HEK293 (cell line): ENCODE results near the gene ZNF773.

ENCODE experiments used
- CTCF ChIA-PET: fragments of 350-600 bp; formaldehyde crosslinking; extraction: SDS; loops from one replicate; lab custom pipeline; 2021; ENCODE audit warnings: antibody characterized with exemption; lab: Yijun Ruan, JAX
- POLR2A ChIA-PET: fragments of 300-600 bp; formaldehyde crosslinking; extraction: SDS; loops from one replicate; lab custom pipeline; 2020; ENCODE audit warnings: antibody characterized with exemption, inconsistent platforms; lab: Yijun Ruan, JAX
- H3K27ac ChIP-seq: fragments of 200-500 bp; sonication (Bioruptor generic); 2 replicates; pipeline ENCODE4 v1.5.1; 2014; ENCODE audit warnings: low read depth, low read length, control low read depth, inconsistent platforms; ENCODE audit errors: extremely low read depth
- H3K36me3 ChIP-seq, 2 experiments: fragments of 200-500 bp in 1 of 2; sonication (Bioruptor generic) in 1 of 2; 1 replicate in 1 of 2; 2 replicates in 1 of 2; pipeline ENCODE4 v1.5.1; 2014 to 2017; ENCODE audit warnings: inconsistent platforms in 2 of 2, low read length in 2 of 2; ENCODE audit not compliant: control insufficient read depth in 2 of 2, insufficient read depth in 1 of 2
- H3K4me1 ChIP-seq: fragments of 200-500 bp; sonication (Bioruptor generic); 2 replicates; pipeline ENCODE4 v1.5.1; 2014; ENCODE audit warnings: mild to moderate bottlenecking, low read length, inconsistent platforms; ENCODE audit not compliant: control insufficient read depth, insufficient read depth
- H3K4me3 ChIP-seq: 2 replicates; pipeline ENCODE4 v1.5.1; 2011; ENCODE audit warnings: low read depth, mild to moderate bottlenecking, control low read depth, low read length, moderate library complexity
- H3K9me3 ChIP-seq: fragments of 200-500 bp; sonication (Bioruptor generic); 2 replicates; pipeline ENCODE4 v1.5.1; 2014; ENCODE audit warnings: low read depth, low read length, inconsistent platforms; ENCODE audit not compliant: control insufficient read depth, insufficient read depth
- KLF1 ChIP-seq: fragments of 450-650 bp; formaldehyde crosslinking; IDR thresholded peaks from 2 replicates; pipeline ENCODE4 v1.5.1; 2016; ENCODE audit warnings: missing biosample characterization, missing genetic modification characterization
- KLF9 ChIP-seq: fragments of 450-650 bp; formaldehyde crosslinking; IDR thresholded peaks from 2 replicates; pipeline ENCODE4 v1.5.1; 2016; ENCODE audit warnings: missing biosample characterization, missing genetic modification characterization, low read depth
- SALL2 ChIP-seq: fragments of 450-650 bp; formaldehyde crosslinking; IDR thresholded peaks from 2 replicates; pipeline ENCODE4 v1.5.0; 2017; ENCODE audit warnings: missing biosample characterization, mild to moderate bottlenecking, missing genetic modification characterization, borderline replicate concordance
- SETDB1 ChIP-seq: IDR thresholded peaks from one replicate; pipeline ENCODE4 v1.6.1; 2017; ENCODE audit warnings: mild to moderate bottlenecking, low read length, moderate library complexity, mixed read lengths; ENCODE audit not compliant: insufficient read length
- SP7 ChIP-seq: fragments of 450-650 bp; formaldehyde crosslinking; IDR thresholded peaks from 2 replicates; pipeline ENCODE4 v1.5.1; 2016; ENCODE audit warnings: missing biosample characterization, missing genetic modification characterization
- ZBTB8A ChIP-seq: fragments of 450-650 bp; formaldehyde crosslinking; IDR thresholded peaks from 2 replicates; pipeline ENCODE4 v1.5.1; 2016; ENCODE audit warnings: missing biosample characterization, missing genetic modification characterization
- ZNF112 ChIP-seq: fragments of 450-650 bp; formaldehyde crosslinking; IDR thresholded peaks from 2 replicates; pipeline ENCODE4 v1.5.0; 2017; ENCODE audit warnings: missing biosample characterization, missing genetic modification characterization
- ZNF138 ChIP-seq: fragments of 450-650 bp; formaldehyde crosslinking; IDR thresholded peaks from 2 replicates; pipeline ENCODE4 v1.5.1; 2016; ENCODE audit warnings: missing biosample characterization, missing genetic modification characterization, borderline replicate concordance
- ZNF140 ChIP-seq: fragments of 450-650 bp; formaldehyde crosslinking; IDR thresholded peaks from 2 replicates; pipeline ENCODE4 v1.5.1; 2016; ENCODE audit warnings: missing biosample characterization, missing genetic modification characterization
- ZNF239 ChIP-seq: fragments of 450-650 bp; formaldehyde crosslinking; IDR thresholded peaks from 2 replicates; pipeline ENCODE4 v1.5.1; 2016; ENCODE audit warnings: missing biosample characterization, missing genetic modification characterization
- ZNF274 ChIP-seq, 2 experiments: fragments of 200-500 bp in 1 of 2; fragments of 450-650 bp in 1 of 2; sonication (Bioruptor generic) in 1 of 2; formaldehyde crosslinking in 1 of 2; IDR thresholded peaks; 2 replicates each; pipeline versions ENCODE4 v1.5.1 to v1.6.1; 2014 to 2016; ENCODE audit warnings: borderline replicate concordance in 1 of 2, inconsistent platforms in 1 of 2, low read length in 1 of 2, missing biosample characterization in 1 of 2, missing genetic modification characterization in 1 of 2
- ZNF529 ChIP-seq: fragments of 450-650 bp; formaldehyde crosslinking; IDR thresholded peaks from 2 replicates; pipeline ENCODE4 v1.5.1; 2017; ENCODE audit warnings: missing genetic modification characterization, missing biosample characterization; ENCODE audit not compliant: insufficient replicate concordance
- ZNF585B ChIP-seq: fragments of 450-650 bp; formaldehyde crosslinking; IDR thresholded peaks from 2 replicates; pipeline ENCODE4 v1.5.1; 2016; ENCODE audit warnings: missing biosample characterization, missing genetic modification characterization
- ZNF629 ChIP-seq: fragments of 450-650 bp; formaldehyde crosslinking; IDR thresholded peaks from 2 replicates; pipeline ENCODE4 v1.5.1; 2017; ENCODE audit warnings: missing biosample characterization, missing genetic modification characterization
- ZNF670 ChIP-seq: fragments of 450-650 bp; formaldehyde crosslinking; IDR thresholded peaks from 2 replicates; pipeline ENCODE4 v1.5.1; 2016; ENCODE audit warnings: missing biosample characterization, missing genetic modification characterization, low read depth
- ZNF792 ChIP-seq: fragments of 450-650 bp; formaldehyde crosslinking; IDR thresholded peaks from 2 replicates; pipeline ENCODE4 v1.5.1; 2016; ENCODE audit warnings: missing biosample characterization, missing genetic modification characterization
- ZNF830 ChIP-seq: fragments of 450-650 bp; IDR thresholded peaks from 2 replicates; pipeline ENCODE4 v1.5.0; 2018; ENCODE audit warnings: missing biosample characterization, missing genetic modification characterization, low read depth, mild to moderate bottlenecking, moderate library complexity
- ZSCAN23 ChIP-seq: fragments of 450-650 bp; formaldehyde crosslinking; IDR thresholded peaks from 2 replicates; pipeline ENCODE4 v1.5.1; 2016; ENCODE audit warnings: missing biosample characterization, missing genetic modification characterization
- ZSCAN30 ChIP-seq: fragments of 450-650 bp; IDR thresholded peaks from 2 replicates; pipeline ENCODE4 v1.5.1; 2018; ENCODE audit warnings: missing biosample characterization, mild to moderate bottlenecking, missing genetic modification characterization, moderate library complexity
- TF ChIP-seq, protein P1 (sequence below): fragments of 450-650 bp; formaldehyde crosslinking; IDR thresholded peaks from 2 replicates; pipeline ENCODE4 v1.5.1; 2016; ENCODE audit warnings: missing biosample characterization, missing genetic modification characterization
- TF ChIP-seq, protein P2 (sequence below): fragments of 450-650 bp; formaldehyde crosslinking; IDR thresholded peaks from 2 replicates; pipeline ENCODE4 v1.5.1; 2016; ENCODE audit warnings: missing biosample characterization, missing genetic modification characterization, low read depth
- TF ChIP-seq, protein P3 (sequence below): fragments of 450-650 bp; formaldehyde crosslinking; conservative IDR thresholded peaks from 2 replicates; pipeline ENCODE4 v1.5.1; 2016; ENCODE audit warnings: low read depth, missing biosample characterization, missing genetic modification characterization

Gene ZNF773

DNA sequence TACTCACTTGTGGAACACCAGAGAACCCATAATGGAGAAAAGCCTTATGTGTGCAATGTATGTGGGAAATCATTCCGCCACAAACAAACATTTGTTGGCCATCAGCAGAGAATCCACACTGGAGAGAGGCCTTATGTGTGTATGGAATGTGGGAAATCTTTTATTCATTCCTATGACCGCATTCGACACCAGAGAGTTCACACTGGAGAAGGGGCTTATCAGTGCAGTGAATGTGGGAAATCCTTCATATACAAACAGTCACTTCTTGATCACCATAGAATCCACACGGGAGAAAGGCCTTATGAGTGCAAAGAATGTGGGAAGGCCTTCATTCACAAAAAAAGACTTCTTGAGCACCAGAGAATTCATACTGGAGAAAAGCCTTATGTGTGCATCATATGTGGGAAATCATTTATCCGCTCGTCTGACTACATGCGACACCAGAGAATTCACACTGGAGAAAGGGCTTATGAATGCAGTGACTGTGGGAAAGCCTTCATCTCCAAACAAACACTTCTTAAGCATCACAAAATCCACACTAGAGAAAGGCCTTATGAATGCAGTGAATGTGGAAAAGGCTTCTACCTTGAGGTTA is 38.3 kb downstream of the ZNF773 start:
- H3K9me3 ChIP-seq: peaks cover 21% of the 10 kb centered on the region
- peaks cover 48 to 96% of the 10 kb centered on the region in 2 experiments for H3K36me3 ChIP-seq

DNA sequence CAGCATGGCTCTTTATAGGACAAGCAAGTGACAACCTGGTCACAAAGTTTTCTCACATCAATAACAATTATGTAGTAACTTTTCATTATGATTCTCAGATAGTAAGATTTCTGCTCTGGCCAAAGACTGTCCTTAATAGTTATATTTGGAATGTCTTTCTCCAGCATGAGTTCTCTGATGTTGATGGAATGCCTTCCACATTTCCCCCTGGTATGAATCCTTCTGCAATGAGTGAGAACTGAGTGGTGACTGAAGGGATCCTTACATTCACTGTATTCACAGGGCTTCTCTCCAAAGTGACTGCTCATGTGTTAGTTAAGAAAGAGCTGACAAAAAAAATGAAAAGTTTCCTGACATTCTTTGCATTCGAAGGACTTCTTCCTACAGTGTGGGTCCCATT is 46.8 kb downstream of the ZNF773 start:
- POLR2A ChIA-PET: no interaction called here
- Histone ChIP-seq H3K36me3 (peaks cover 93 to 98% of the 10 kb centered on the region in 2 experiments), H3K4me3 (no peak overlapping the region)

More for the DNA sequence above, 38.3 kb downstream of the ZNF773 start:
- Histone ChIP-seq H3K4me3 (no peak overlapping the region), H3K4me1 (no peaks in the 10 kb centered on the region), H3K27ac (no peak overlapping the region)
- CTCF ChIA-PET: no interaction called here
- no peak for TF ChIP-seq ZNF830 (tag by site-specific recombination)
- no peak for TF ChIP-seq ZNF792
- TF ChIP-seq ZNF670 (tag by site-specific recombination): no peak
- no peak for TF ChIP-seq ZNF529 (tag by site-specific recombination)
- TF ChIP-seq KLF1: no peak
- TF ChIP-seq ZNF585B (tag by site-specific recombination): no peak
- TF ChIP-seq, protein P1, sequence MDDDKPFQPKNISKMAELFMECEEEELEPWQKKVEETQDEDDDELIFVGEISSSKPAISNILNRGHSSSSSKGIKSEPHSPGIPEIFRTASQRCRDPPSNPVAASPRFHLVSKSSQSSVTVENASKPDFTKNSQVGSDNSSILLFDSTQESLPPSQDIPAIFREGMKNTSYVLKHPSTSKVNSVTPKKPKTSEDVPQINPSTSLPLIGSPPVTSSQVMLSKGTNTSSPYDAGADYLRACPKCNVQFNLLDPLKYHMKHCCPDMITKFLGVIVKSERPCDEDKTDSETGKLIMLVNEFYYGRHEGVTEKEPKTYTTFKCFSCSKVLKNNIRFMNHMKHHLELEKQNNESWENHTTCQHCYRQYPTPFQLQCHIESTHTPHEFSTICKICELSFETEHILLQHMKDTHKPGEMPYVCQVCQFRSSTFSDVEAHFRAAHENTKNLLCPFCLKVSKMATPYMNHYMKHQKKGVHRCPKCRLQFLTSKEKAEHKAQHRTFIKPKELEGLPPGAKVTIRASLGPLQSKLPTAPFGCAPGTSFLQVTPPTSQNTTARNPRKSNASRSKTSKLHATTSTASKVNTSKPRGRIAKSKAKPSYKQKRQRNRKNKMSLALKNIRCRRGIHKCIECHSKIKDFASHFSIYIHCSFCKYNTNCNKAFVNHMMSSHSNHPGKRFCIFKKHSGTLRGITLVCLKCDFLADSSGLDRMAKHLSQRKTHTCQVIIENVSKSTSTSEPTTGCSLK: no peak
- peak; percentile 96 for TF ChIP-seq SETDB1
- no peak for TF ChIP-seq SP7 (tag by site-specific recombination)
- no peak for TF ChIP-seq ZNF140 (tag by site-specific recombination)
- no peak for TF ChIP-seq ZSCAN23
- no peak for TF ChIP-seq SALL2 (tag by site-specific recombination)
- TF ChIP-seq ZNF274 (IDR thresholded peaks at IDR 0.05; ENCODE audit: low read length): no peak
- peak; percentile 79; the same call in 1 of the 2 replicates for TF ChIP-seq ZNF274 (tag by site-specific recombination; IDR thresholded peaks at IDR 0.05; ENCODE audit: borderline replicate concordance)
- 0 out of 2 replicates have a peak, but pooled peaks have one; percentile 27 for TF ChIP-seq ZNF239 (tag by site-specific recombination)
- TF ChIP-seq KLF9 (tag by site-specific recombination): no peak
- POLR2A ChIA-PET: no interaction called here

DNA sequence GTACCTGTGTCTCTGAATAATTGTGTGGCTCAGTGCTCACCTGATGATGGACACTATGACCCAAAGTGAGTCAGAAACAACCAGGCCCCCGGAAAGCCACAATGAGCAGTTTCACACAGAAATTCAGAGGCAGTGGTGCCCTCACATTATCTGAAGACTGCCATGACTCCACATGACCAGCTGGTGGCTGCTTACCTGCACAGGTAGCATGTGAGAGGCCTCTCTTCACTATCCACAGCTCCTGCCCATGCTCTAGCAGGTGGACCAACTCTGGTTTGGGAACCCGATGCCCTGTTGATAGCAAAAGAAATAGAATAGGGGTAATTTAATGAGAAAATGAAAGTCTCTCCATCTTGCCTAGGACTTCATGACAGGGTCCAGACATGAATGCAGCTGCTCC is 52.7 kb downstream of the ZNF773 start:
- Histone ChIP-seq H3K27ac (no peak overlapping the region), H3K4me1 (no peaks in the 10 kb centered on the region), H3K4me3 (no peak overlapping the region), H3K9me3 (peaks cover 7% of the 10 kb centered on the region), H3K36me3 (peaks cover 87 to 99% of the 10 kb centered on the region in 2 experiments)
- ChIA-PET POLR2A (no interaction called here), CTCF (interaction anchor here (0.7 kb wide), 1 partner anchor 147 kb away, joined by 3 read pairs; no protein-coding TSS in a partner anchor)
- TF ChIP-seq ZNF629 (tag by site-specific recombination) (no peak), ZSCAN30 (no peak), ZNF112 (tag by site-specific recombination) (no peak), ZNF138 (tag by site-specific recombination) (no peak)
- TF ChIP-seq, protein P2, sequence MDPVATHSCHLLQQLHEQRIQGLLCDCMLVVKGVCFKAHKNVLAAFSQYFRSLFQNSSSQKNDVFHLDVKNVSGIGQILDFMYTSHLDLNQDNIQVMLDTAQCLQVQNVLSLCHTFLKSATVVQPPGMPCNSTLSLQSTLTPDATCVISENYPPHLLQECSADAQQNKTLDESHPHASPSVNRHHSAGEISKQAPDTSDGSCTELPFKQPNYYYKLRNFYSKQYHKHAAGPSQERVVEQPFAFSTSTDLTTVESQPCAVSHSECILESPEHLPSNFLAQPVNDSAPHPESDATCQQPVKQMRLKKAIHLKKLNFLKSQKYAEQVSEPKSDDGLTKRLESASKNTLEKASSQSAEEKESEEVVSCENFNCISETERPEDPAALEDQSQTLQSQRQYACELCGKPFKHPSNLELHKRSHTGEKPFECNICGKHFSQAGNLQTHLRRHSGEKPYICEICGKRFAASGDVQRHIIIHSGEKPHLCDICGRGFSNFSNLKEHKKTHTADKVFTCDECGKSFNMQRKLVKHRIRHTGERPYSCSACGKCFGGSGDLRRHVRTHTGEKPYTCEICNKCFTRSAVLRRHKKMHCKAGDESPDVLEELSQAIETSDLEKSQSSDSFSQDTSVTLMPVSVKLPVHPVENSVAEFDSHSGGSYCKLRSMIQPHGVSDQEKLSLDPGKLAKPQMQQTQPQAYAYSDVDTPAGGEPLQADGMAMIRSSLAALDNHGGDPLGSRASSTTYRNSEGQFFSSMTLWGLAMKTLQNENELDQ (tag by site-specific recombination): no peak
- TF ChIP-seq, protein P3, sequence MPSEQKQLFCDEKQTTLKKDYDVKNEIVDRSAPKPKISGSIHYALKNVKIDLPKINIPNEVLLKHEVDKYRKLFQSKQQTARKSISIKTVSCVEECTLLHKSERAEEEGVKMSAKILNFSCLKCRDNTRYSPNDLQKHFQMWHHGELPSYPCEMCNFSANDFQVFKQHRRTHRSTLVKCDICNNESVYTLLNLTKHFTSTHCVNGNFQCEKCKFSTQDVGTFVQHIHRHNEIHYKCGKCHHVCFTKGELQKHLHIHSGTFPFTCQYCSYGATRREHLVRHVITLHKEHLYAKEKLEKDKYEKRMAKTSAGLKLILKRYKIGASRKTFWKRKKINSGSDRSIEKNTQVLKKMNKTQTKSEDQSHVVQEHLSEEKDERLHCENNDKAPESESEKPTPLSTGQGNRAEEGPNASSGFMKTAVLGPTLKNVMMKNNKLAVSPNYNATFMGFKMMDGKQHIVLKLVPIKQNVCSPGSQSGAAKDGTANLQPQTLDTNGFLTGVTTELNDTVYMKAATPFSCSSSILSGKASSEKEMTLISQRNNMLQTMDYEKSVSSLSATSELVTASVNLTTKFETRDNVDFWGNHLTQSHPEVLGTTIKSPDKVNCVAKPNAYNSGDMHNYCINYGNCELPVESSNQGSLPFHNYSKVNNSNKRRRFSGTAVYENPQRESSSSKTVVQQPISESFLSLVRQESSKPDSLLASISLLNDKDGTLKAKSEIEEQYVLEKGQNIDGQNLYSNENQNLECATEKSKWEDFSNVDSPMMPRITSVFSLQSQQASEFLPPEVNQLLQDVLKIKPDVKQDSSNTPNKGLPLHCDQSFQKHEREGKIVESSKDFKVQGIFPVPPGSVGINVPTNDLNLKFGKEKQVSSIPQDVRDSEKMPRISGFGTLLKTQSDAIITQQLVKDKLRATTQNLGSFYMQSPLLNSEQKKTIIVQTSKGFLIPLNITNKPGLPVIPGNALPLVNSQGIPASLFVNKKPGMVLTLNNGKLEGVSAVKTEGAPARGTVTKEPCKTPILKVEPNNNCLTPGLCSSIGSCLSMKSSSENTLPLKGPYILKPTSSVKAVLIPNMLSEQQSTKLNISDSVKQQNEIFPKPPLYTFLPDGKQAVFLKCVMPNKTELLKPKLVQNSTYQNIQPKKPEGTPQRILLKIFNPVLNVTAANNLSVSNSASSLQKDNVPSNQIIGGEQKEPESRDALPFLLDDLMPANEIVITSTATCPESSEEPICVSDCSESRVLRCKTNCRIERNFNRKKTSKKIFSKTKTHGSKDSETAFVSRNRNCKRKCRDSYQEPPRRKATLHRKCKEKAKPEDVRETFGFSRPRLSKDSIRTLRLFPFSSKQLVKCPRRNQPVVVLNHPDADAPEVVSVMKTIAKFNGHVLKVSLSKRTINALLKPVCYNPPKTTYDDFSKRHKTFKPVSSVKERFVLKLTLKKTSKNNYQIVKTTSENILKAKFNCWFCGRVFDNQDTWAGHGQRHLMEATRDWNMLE (tag by site-specific recombination): no peak

More for the DNA sequence above, 46.8 kb downstream of the ZNF773 start:
- Histone ChIP-seq H3K27ac (no peak overlapping the region), H3K4me1 (no peaks in the 10 kb centered on the region), H3K9me3 (peaks cover 32% of the 10 kb centered on the region)
- CTCF ChIA-PET: no interaction called here
- TF ChIP-seq ZBTB8A (tag by site-specific recombination): no peak
- TF ChIP-seq ZNF274 (IDR thresholded peaks at IDR 0.05; ENCODE audit: low read length): peak; percentile 59; the same call in 1 of the 2 replicates
- peak; percentile 67; the same call in 1 of the 2 replicates for TF ChIP-seq ZNF274 (tag by site-specific recombination; IDR thresholded peaks at IDR 0.05; ENCODE audit: borderline replicate concordance)
